SK-N-SH (cell line): Measurements from ENCODE around the gene FAM53A. TPM values are rescaled to one million over a fixed set of nuclear protein-coding genes. Genes with fewer than 3 reads are reported as not detected.

Source experiments
- CTCF ChIA-PET: fragments of 300-600, 350-600 bp; formaldehyde crosslinking; extraction: SDS; loops from one replicate; lab custom pipeline; 2021; lab: Yijun Ruan, JAX
- POLR2A ChIA-PET: fragments of 350-600 bp; sonication (Branson Sonifier 250); formaldehyde crosslinking; extraction: SDS; loops from one replicate; lab custom pipeline; 2020; ENCODE audit warnings: antibody characterized with exemption, inconsistent platforms; lab: Yijun Ruan, JAX
- DNase-seq: peaks from one replicate; pipeline ENCODE4 v3.0.0; 2012
- H2AFZ ChIP-seq: fragments of 200-600 bp; sonication (generic); 2 replicates; pipeline ENCODE4 v1.8.1; 2016; ENCODE audit warnings: antibody characterized with exemption, mild to moderate bottlenecking, low read depth
- H3F3A ChIP-seq: fragments of 200-600 bp; sonication (generic); replicated peaks from 2 replicates; pipeline ENCODE3; 2016; ENCODE audit warnings: antibody characterized with exemption, mild to moderate bottlenecking; ENCODE audit not compliant: insufficient read depth
- H3K27ac ChIP-seq, 2 experiments: fragments of 200-500 bp in 1 of 2; fragments of 200-600 bp in 1 of 2; sonication (Bioruptor generic) in 1 of 2; sonication (generic), shearing (Covaris generic) in 1 of 2; 2 replicates each; pipeline versions ENCODE4 v1.5.1 to v1.6.1; 2014 to 2016; ENCODE audit warnings: low read depth in 2 of 2, inconsistent platforms in 1 of 2, low read length in 1 of 2, mild to moderate bottlenecking in 1 of 2, mixed read lengths in 1 of 2
- H3K27me3 ChIP-seq: fragments of 200-600 bp; sonication (generic), shearing (Covaris generic); 2 replicates; pipeline ENCODE4 v1.6.1; 2016; ENCODE audit warnings: mixed run types; ENCODE audit not compliant: insufficient read depth
- H3K36me3 ChIP-seq, 2 experiments: fragments of 200-500 bp in 1 of 2; fragments of 200-600 bp in 1 of 2; sonication (Bioruptor generic) in 1 of 2; sonication (generic) in 1 of 2; replicated peaks in 1 of 2; 2 replicates each; pipeline versions ENCODE3 to v1.5.1; 2014 to 2016; ENCODE audit warnings: low read length in 1 of 2, mild to moderate bottlenecking in 1 of 2; ENCODE audit not compliant: insufficient read depth in 2 of 2, control insufficient read depth in 1 of 2
- H3K4me1 ChIP-seq, 2 experiments: fragments of 200-500 bp in 1 of 2; fragments of 200-600 bp in 1 of 2; sonication (Bioruptor generic) in 1 of 2; sonication (generic), shearing (Covaris generic) in 1 of 2; 2 replicates each; pipeline versions ENCODE4 v1.5.1 to v1.6.1; 2014 to 2016; ENCODE audit warnings: low read depth in 1 of 2, low read length in 1 of 2, mixed run types in 1 of 2; ENCODE audit not compliant: insufficient read depth in 2 of 2, control insufficient read depth in 1 of 2
- H3K4me2 ChIP-seq: fragments of 200-600 bp; sonication (generic), shearing (Covaris generic); 2 replicates; pipeline ENCODE4 v1.6.1; 2017; ENCODE audit warnings: mixed run types
- H3K4me3 ChIP-seq, 2 experiments: fragments of 200-500 bp in 1 of 2; fragments of 200-600 bp in 1 of 2; sonication (Bioruptor generic) in 1 of 2; sonication (generic), shearing (Covaris generic) in 1 of 2; 2 replicates each; pipeline versions ENCODE4 v1.5.1 to v1.8.1; 2014 to 2016; ENCODE audit warnings: low read depth in 2 of 2, inconsistent platforms in 1 of 2, low read length in 1 of 2, mild to moderate bottlenecking in 1 of 2, mixed read lengths in 1 of 2, moderate library complexity in 1 of 2
- H3K79me2 ChIP-seq: fragments of 200-600 bp; sonication (generic); 2 replicates; pipeline ENCODE4 v1.8.1; 2017; ENCODE audit warnings: mild to moderate bottlenecking; ENCODE audit not compliant: insufficient read depth
- H3K9ac ChIP-seq: fragments of 200-600 bp; sonication (generic); 2 replicates; pipeline ENCODE4 v1.6.1; 2017; ENCODE audit warnings: mixed run types
- H3K9me2 ChIP-seq: fragments of 200-600 bp; sonication (generic); 2 replicates; pipeline ENCODE4 v1.6.1; 2017; ENCODE audit warnings: mixed run types
- H3K9me3 ChIP-seq: fragments of 200-600 bp; sonication (generic); 2 replicates; pipeline ENCODE4 v1.6.1; 2017; ENCODE audit warnings: mixed run types, mild to moderate bottlenecking, moderate library complexity
- H4K20me1 ChIP-seq: fragments of 200-600 bp; sonication (generic); 2 replicates; pipeline ENCODE4 v1.6.1; 2017; ENCODE audit warnings: mild to moderate bottlenecking, mixed run types; ENCODE audit not compliant: insufficient read depth
- CHD2 ChIP-seq: fragments of 150-350 bp; IDR thresholded peaks from 2 replicates; pipeline ENCODE4 v1.6.1; 2018; ENCODE audit warnings: low read length; ENCODE audit not compliant: partially characterized antibody
- ELF1 ChIP-seq: IDR thresholded peaks from 2 replicates; pipeline ENCODE4 v1.4.0; 2012
- EP300 ChIP-seq, 2 experiments: IDR thresholded peaks; 2 replicates each; pipeline versions ENCODE4 v1.4.0 to v1.6.1; 2012; ENCODE audit warnings: borderline replicate concordance in 1 of 2, low read depth in 1 of 2, low read length in 1 of 2
- EZH2phosphoT487 ChIP-seq: fragments of 200-600 bp; sonication (generic); IDR thresholded peaks from 2 replicates; pipeline ENCODE4 v1.6.1; 2017; ENCODE audit warnings: low read depth, mixed run types, mild to moderate bottlenecking, antibody characterized with exemption, moderate library complexity, borderline replicate concordance
- FOSL2 ChIP-seq: IDR thresholded peaks from 2 replicates; pipeline ENCODE4 v1.4.0; 2012; ENCODE audit warnings: low read depth, mild to moderate bottlenecking, moderate library complexity, borderline replicate concordance
- RFX5 ChIP-seq: IDR thresholded peaks from 2 replicates; pipeline ENCODE4 v1.6.1; 2012; ENCODE audit warnings: mild to moderate bottlenecking, improper control_type of control experiment, low read length
- TCF12 ChIP-seq: IDR thresholded peaks from 2 replicates; pipeline ENCODE4 v1.4.0; 2012
- TEAD4 ChIP-seq: IDR thresholded peaks from 2 replicates; pipeline ENCODE4 v1.4.0; 2012; ENCODE audit warnings: mild to moderate bottlenecking, borderline replicate concordance; ENCODE audit not compliant: insufficient read depth
- YY1 ChIP-seq: IDR thresholded peaks from 2 replicates; pipeline ENCODE4 v1.4.0; 2012; ENCODE audit warnings: low read depth, mild to moderate bottlenecking
- WGBS: methylation state at CpG from one replicate; pipeline ENCODE4 v1.1.6; 2017; ENCODE audit warnings: low lambda C conversion rate; 5-methylcytosine and 5-hydroxymethylcytosine counted together
- polyA plus RNA-seq, 3 experiments: library from polyadenylated mRNA; depleted of rRNA; stranded (reverse); fragments of >200 nt; gene quantifications; 2 replicates each; pipeline ENCODE4 v1.2.3, GENCODE V29; 2012
- TF ChIP-seq, protein P1 (sequence below): fragments of 150-350 bp; IDR thresholded peaks from 2 replicates; pipeline ENCODE4 v1.6.1; 2017; ENCODE audit warnings: antibody characterized with exemption, low read length, low read depth, borderline replicate concordance
- TF ChIP-seq, protein P2 (sequence below): fragments of 200-600 bp; sonication (generic); IDR thresholded peaks from 2 replicates; pipeline ENCODE4 v1.6.1; 2017; ENCODE audit warnings: antibody characterized with exemption, mild to moderate bottlenecking, moderate library complexity
- TF ChIP-seq, protein P3 (sequence below): IDR thresholded peaks from 2 replicates; pipeline ENCODE4 v1.4.0; 2012; ENCODE audit warnings: low read depth, borderline replicate concordance

Gene FAM53A
- polyA plus RNA-seq, 1 of the 3 experiments (the other 2 are of a cell fraction) = 7.6 TPM

DNA sequence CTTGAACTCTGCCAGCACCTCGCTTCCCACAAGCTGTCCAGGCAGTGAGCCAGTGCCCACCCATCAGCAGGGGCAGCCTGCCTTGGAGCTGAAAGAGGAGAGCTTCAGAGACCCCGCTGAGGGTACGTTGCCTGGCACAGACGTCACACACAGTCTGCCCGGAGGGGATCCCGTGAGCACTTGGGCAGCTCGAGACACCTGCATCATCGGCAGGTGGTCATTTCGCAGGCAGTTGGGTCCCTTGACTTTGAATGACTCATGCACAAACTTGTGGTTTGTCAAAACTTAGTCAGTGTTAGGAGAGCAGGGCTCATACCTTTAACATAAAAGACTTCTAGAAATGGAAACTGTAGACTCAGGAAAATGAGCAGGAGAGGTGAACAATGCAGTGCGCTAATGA lies 47.1 kb upstream of the FAM53A start:
- TF ChIP-seq RFX5 (no peak), CHD2 (no peak), ELF1 (no peak), YY1 (no peak), FOSL2 (no peak; the same call in 1 of the 2 replicates)
- TF ChIP-seq, protein P1, sequence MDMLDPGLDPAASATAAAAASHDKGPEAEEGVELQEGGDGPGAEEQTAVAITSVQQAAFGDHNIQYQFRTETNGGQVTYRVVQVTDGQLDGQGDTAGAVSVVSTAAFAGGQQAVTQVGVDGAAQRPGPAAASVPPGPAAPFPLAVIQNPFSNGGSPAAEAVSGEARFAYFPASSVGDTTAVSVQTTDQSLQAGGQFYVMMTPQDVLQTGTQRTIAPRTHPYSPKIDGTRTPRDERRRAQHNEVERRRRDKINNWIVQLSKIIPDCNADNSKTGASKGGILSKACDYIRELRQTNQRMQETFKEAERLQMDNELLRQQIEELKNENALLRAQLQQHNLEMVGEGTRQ = no peak
- TF ChIP-seq, protein P2, sequence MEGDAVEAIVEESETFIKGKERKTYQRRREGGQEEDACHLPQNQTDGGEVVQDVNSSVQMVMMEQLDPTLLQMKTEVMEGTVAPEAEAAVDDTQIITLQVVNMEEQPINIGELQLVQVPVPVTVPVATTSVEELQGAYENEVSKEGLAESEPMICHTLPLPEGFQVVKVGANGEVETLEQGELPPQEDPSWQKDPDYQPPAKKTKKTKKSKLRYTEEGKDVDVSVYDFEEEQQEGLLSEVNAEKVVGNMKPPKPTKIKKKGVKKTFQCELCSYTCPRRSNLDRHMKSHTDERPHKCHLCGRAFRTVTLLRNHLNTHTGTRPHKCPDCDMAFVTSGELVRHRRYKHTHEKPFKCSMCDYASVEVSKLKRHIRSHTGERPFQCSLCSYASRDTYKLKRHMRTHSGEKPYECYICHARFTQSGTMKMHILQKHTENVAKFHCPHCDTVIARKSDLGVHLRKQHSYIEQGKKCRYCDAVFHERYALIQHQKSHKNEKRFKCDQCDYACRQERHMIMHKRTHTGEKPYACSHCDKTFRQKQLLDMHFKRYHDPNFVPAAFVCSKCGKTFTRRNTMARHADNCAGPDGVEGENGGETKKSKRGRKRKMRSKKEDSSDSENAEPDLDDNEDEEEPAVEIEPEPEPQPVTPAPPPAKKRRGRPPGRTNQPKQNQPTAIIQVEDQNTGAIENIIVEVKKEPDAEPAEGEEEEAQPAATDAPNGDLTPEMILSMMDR = no peak
- H3K27ac ChIP-seq = no peak overlapping the region
- WGBS = 98% methylated on average over 2 of the region's 10 CpGs
- peaks cover 36 to 40% of the 10 kb centered on the region in 2 experiments for H3K36me3 ChIP-seq
- H4K20me1 ChIP-seq = peaks cover 10% of the 10 kb centered on the region; the same call in 1 of the 2 replicates
- no peak overlapping the region for H3K9ac ChIP-seq
- H3K4me3 ChIP-seq = no peak overlapping the region
- no peaks in the 10 kb centered on the region for H3K9me2 ChIP-seq
- ChIA-PET POLR2A (interaction anchor here (2.7 kb wide), 1 partner anchor 38 kb away, joined by 7 read pairs; no protein-coding TSS in a partner anchor), CTCF (interaction anchor here (0.9 to 15.1 kb wide), 6 partner anchors 12 to 83 kb away, joined by 4 to 232 read pairs (median 13); no protein-coding TSS in a partner anchor)
- DNase-seq = no peak
- H3K4me2 ChIP-seq = no peak overlapping the region
- H2AFZ ChIP-seq = no peak overlapping the region
- H3K79me2 ChIP-seq = peaks cover 84% of the 10 kb centered on the region
- H3K9me3 ChIP-seq = no peaks in the 10 kb centered on the region
- peaks cover 14% of the 10 kb centered on the region for H3F3A ChIP-seq
- no peaks in the 10 kb centered on the region for H3K27me3 ChIP-seq
- H3K4me1 ChIP-seq = peaks cover 7 to 19% of the 10 kb centered on the region in 2 experiments; a peak in 3 of 4 replicates

GRCh38 chr4:1730532-1731135 lies 46.5 kb upstream of the FAM53A start:
- no peak overlapping the region for H2AFZ ChIP-seq
- H4K20me1 ChIP-seq = peaks cover 10% of the 10 kb centered on the region; the same call in 1 of the 2 replicates
- no peak overlapping the region for H3K27ac ChIP-seq
- peaks cover 14% of the 10 kb centered on the region for H3F3A ChIP-seq
- POLR2A ChIA-PET = interaction anchor here (1.2 to 2.7 kb wide), 2 partner anchors 10 to 37 kb away, joined by 5 to 7 read pairs; partner anchors contain the start of genes TACC3 and TMEM129
- H3K9me3 ChIP-seq = no peaks in the 10 kb centered on the region
- peaks cover 89% of the 10 kb centered on the region for H3K79me2 ChIP-seq
- no peak overlapping the region for H3K4me3 ChIP-seq
- 94% methylated on average over 7 of the region's 16 CpGs for WGBS
- no peak overlapping the region for H3K4me2 ChIP-seq
- H3K36me3 ChIP-seq = peaks cover 31 to 37% of the 10 kb centered on the region in 2 experiments
- CTCF ChIA-PET = interaction anchor here (0.9 to 15.1 kb wide), 13 partner anchors 10 to 157 kb away, joined by 3 to 232 read pairs (median 5); no protein-coding TSS in a partner anchor
- H3K9ac ChIP-seq = no peak overlapping the region
- no peaks in the 10 kb centered on the region for H3K9me2 ChIP-seq
- H3K4me1 ChIP-seq = peaks cover 10 to 19% of the 10 kb centered on the region in 2 experiments; a peak in 3 of 4 replicates
- TF ChIP-seq TCF12 (no peak), EZH2phosphoT487 (no peak), TEAD4 (no peak), EP300 (IDR thresholded peaks at IDR 0.05; ENCODE audit: borderline replicate concordance in 1 of 2, low read depth in 1 of 2, low read length in 1 of 2) (no peak)
- TF ChIP-seq, protein P3, sequence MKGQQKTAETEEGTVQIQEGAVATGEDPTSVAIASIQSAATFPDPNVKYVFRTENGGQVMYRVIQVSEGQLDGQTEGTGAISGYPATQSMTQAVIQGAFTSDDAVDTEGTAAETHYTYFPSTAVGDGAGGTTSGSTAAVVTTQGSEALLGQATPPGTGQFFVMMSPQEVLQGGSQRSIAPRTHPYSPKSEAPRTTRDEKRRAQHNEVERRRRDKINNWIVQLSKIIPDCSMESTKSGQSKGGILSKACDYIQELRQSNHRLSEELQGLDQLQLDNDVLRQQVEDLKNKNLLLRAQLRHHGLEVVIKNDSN = no peak
- DNase-seq = no peak
- H3K27me3 ChIP-seq = no peaks in the 10 kb centered on the region
